HG02885 (cell line): ENCODE results near the gene BCAP31.
"Not testable (repeated sequence)": the region's sequence is repeated elsewhere in the genome, so short reads cannot be mapped to it uniquely, and the experiment has no call there.

ENCODE experiments used
- ATAC-seq: cut with Tn5 transposase; IDR thresholded peaks from one replicate; pipeline ENCODE4 v1.9.1; 2021; ENCODE audit warnings: mild to moderate bottlenecking; ENCODE audit not compliant: unreplicated experiment, poor library complexity

BCAP31 gene

DNA sequence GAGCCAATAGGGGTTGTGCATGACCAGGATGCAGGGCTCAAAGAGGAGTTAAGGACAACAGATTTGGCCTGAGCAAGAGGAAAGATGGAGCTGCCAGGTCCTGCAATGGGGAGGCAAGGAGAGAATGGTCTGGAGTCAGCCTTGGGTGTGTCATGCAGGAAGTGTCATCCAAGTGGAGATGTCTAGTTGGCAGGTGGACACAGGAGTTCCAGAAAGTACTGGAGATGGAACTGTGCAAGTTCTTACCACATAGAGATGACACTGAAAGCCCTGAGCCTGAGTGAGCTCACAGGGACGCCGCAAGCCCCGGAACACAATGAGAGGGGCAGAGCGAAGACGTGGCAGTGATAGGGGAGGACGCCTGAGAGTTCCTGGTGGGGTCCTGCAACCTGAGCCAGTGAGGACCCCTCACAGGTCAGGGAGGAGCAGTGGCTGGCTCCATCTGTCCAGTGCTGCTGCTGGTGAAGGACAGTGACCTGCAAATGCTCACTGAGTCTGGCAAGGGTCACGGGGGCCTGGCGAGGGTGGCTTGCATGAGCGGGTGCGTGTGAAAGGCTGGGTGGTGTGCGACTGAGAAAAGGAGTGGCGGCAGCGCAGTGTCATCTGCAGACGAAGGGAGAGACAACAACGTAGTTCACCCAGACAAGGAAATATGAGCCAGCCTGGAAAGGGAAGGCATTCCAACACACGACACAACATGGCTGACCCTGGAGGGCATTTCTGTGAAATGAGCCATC is 27.0 kb downstream of the BCAP31 start:
- not testable (repeated sequence) for ATAC-seq

DNA sequence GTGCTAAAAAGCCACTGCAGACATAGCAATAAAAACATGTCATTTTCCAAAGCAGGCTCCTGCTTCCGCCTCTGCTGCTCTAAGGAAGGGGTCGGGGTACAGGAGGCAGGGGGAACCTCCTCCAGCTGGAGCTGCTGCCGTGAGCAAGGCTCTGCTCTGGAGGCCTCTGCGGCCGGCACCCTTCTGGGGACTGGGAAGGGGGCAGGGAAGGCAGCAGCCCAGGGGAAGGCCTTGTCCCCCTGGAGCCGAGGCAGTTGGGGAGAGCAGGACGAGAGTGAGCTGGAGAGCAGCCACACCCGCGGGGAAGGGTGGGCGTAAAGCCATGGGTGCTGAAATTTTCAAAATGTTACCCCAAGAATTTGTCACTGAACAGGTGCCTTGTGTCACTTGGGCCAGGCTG is 27.6 kb downstream of the BCAP31 start:
- ATAC-seq = not testable (repeated sequence)

DNA sequence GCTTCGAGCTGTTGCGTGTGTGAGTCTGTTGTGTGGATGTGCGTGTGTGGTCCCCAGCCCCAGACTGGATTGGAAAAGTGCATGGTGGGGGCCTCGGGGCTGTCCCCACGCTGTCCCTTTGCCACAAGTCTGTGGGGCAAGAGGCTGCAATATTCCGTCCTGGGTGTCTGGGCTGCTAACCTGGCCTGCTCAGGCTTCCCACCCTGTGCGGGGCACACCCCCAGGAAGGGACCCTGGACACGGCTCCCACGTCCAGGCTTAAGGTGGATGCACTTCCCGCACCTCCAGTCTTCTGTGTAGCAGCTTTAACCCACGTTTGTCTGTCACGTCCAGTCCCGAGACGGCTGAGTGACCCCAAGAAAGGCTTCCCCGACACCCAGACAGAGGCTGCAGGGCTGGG is 28.1 kb downstream of the BCAP31 start:
- no peak for ATAC-seq

DNA sequence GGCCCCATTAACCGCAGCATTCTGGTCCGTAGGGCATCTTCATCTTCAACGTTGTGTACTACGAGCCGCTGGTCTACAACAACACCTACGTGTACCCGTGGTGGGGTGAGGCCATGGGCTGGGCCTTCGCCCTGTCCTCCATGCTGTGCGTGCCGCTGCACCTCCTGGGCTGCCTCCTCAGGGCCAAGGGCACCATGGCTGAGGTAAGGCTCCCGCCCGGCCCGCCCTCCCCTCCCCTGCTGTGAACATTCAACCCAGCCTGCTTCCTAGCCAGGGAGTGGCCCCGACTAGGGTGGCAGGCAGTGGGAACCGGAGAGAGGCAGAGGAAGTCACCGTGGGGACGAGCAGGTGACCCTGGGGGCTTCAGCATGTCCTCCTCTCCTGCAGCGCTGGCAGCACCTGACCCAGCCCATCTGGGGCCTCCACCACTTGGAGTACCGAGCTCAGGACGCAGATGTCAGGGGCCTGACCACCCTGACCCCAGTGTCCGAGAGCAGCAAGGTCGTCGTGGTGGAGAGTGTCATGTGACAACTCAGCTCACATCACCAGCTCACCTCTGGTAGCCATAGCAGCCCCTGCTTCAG is 29.4 kb downstream of the BCAP31 start:
- ATAC-seq = no peak

DNA sequence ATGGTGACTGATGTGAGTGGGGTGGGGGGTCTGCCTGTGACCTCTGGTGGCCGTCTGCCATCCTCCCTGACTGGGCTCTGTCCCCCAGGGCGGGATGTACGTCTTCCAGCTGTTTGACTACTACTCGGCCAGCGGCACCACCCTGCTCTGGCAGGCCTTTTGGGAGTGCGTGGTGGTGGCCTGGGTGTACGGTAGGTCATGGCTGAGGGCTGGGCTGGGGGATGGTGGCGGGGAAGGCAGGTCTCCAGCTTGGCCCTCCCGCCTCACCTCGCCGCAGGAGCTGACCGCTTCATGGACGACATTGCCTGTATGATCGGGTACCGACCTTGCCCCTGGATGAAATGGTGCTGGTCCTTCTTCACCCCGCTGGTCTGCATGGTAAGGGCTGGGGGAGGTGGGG is 29.9 kb downstream of the BCAP31 start:
- ATAC-seq = not testable (repeated sequence)

DNA sequence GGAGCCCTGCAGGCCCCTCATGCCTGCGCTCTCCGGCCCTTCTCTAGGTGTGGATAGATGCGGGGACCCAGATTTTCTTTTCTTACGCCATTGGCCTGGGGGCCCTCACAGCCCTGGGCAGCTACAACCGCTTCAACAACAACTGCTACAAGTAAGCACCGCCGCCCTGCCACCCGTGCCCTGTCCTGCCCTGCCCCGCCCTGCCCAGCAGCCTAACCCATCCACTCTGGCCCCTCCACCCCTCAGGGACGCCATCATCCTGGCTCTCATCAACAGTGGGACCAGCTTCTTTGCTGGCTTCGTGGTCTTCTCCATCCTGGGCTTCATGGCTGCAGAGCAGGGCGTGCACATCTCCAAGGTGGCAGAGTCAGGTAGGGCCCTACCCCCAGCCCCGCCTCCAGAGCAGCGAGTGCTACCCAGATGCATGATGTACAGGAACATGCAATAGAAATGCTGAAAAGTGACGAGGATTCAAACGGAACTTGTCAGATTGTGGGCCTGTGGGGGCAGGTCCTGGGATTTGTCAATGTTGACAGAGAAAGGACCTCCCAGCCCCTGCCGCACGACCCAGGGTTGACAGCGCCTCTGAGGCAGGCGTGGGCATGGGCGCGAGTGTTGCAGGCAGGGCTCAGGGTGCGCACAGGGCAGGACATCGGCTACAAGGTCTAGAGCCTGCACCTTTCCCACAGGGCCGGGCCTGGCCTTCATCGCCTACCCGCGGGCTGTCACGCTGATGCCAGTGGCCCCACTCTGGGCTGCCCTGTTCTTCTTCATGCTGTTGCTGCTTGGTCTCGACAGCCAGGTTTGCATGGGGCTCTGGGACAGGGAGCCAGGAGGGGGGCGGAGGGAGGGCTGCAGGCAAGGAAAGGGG is 30.7 kb downstream of the BCAP31 start:
- no peak for ATAC-seq

DNA sequence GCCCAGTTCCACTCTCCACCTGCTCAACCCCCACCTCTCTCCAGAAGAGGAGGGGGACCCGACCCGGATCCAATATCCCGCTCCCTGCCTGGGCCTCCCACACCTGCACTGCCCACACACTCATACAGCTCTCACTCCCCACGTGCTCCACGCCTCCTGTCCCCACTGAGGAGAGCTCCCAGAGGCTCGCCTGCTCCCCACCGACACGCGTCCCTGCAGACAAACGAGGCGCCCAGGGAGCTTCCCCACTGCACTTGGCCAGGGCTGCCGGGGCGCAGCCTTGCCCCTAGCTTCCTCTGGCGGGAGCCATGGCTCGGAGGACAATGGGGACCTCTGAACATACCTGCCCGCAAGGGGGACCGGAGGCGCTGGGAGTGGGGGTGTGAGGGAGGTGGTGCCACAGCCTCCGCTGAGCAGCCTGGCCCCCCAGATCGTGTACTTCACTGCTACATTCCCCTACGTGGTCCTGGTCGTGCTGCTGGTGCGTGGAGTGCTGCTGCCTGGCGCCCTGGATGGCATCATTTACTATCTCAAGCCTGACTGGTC is 31.5 kb downstream of the BCAP31 start:
- ATAC-seq = no peak

DNA sequence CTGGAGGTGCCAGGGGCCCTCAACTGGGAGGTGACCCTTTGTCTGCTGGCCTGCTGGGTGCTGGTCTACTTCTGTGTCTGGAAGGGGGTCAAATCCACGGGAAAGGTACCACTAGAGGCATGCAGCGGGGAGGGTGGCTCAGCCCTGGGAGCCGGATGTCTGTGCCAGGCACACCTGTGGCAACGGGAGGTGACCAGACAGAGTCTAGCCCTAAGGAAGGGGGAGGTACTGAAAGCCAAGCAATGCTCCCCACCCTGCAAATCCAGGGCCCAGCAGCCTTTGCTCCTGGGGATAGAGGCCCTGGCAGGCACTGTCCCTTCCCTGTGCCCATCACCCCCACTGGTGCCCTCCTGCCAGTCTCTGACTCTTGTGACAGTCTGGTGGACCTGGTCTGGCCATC is 32.2 kb downstream of the BCAP31 start:
- ATAC-seq = no peak

DNA sequence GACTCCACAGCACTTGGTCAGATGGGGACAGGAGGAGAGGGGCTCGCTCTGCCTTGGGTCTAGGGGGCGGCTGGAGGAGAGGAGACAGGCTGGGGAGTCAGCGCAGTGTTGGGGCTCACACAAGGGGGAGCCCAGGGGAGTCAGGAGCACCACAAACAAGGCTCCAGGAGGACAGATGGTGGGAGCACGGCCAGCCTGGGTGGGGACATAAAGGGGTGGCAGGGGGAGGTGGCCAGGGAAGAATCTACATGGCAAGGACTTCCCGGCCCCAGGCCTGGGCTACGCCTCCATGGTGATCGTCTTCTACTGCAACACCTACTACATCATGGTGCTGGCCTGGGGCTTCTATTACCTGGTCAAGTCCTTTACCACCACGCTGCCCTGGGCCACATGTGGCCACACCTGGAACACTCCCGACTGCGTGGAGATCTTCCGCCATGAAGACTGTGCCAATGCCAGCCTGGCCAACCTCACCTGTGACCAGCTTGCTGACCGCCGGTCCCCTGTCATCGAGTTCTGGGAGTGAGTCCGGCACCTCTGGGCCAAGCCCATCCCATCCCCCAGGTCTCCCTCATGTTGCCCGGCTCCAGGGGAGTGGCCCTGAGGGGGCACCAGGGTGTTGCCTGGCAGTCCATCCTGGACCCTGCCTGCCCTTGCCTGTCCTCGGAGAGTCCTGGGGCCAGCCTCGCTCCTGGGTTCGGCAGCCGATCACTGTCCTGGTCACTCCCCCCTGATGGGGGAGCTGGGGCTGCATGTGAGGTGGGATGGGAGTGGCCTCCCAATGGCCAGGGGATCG is 33.0 kb downstream of the BCAP31 start:
- not testable (repeated sequence) for ATAC-seq

DNA sequence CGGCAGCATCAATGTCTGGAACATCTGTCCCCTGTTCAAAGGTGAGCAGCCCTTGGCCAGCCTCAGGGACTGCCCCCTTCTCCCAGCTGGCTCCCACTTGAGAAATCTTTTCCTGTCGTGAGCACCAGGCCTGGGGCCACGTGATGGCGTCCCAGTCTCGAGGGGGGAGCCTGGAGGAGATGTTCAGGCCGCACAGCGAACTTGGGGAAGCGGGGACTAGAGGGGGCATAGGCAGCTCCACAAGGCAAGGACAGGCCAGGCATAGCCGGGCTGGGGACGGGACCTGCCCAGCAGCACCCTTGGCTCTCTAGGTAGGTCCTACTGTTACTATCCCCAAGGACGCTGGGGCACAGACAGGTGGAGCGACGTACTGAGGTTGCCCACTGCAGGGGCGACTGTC is 33.7 kb downstream of the BCAP31 start:
- ATAC-seq = no peak

DNA sequence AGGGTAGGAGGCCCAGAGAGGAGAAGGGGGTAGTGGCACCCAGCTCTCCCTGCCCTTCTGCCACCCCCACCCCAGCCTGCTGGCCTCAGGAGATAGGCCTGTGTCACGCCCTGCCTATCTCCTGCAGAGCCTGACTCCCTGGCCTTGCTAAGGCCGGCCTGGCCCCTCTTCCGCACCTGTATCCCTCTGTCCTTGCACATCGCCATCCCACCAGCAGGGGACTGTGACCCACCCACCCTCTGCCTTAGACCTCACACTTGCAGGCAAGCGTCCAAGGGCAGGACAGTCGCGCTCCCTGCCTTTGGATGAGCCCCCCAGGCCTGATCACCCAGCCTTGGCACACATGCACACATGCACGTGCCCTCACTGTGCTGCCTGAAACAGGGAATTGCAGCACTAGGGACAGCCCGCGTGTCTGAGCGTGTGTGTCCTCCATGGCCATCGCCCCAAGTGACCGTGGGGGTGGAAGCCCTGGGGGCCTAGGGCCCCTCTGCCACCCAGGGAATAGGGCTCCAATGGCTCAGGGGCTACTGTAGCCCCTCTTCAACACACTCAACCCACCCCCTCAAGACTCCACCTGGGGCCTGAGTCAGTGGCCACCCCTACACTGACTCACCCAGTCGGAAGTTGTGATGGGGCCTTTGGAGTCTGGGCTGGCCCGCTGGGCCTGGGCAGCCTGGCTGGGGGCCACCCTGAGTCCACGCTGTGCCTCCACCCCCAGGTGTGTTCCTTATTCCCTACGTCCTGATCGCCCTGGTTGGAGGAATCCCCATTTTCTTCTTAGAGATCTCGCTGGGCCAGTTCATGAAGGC is 34.3 kb downstream of the BCAP31 start:
- no peak for ATAC-seq

DNA sequence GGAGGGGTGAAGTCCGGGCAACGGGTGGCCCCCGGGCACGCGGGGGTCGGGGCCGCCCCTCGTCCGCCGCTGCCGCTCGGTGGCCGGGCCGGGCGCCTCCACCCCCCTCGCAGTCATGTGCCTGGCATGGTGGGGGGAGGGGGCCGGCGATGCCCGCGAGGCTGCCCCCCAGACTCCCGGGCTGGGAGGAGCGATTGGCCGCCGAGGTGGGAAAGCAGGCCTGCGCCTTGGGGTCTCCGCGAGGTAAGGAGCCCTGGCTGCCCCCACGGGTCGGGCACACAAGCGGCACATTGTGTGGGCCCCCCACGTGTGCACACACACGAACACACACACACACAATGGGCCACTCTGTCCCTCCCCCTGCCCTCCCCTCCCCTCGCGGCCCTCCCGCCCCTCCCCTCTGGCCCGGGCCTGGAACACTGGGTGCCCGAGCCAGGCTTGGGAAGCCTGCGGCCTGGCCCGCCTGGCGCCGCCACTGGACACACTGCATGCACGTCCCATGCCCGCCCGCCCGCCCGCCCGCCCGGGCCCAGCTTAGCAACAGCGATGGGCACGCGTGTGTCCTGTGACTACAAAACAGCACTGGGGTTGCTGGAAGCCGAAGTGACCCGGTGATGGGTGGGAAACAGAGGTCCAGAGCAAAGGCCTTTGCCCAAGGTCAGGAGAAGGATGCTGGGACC is 35.1 kb downstream of the BCAP31 start:
- no peak for ATAC-seq

DNA sequence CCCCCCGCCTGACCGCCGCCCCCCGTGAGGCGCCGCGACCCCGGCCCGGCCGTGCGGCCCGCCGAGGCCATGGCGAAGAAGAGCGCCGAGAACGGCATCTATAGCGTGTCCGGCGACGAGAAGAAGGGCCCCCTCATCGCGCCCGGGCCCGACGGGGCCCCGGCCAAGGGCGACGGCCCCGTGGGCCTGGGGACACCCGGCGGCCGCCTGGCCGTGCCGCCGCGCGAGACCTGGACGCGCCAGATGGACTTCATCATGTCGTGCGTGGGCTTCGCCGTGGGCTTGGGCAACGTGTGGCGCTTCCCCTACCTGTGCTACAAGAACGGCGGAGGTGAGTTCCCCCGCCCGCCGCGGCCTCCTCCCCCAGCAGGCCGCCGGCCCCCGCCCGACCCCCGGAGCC is 35.7 kb downstream of the BCAP31 start:
- no peak for ATAC-seq

DNA sequence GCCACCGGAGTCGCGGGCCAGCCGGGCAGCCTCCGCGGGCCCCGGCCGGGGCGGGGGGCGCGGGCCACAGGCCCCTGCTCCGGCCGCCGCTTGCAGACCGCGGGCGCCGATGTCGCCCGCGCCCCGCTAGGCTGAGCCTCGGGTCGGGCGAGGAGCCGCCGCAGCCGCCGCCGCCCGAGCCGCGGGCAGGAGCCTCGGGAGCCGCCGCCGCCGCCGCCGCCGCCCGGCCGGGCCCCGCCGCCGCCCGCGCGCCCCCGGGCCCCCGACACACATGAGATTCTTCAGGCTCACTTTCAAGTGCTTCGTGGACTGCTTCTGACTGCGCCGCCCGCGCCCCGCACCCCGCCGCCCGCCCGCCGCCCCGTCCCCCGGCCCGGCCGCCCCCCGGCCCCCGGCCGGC is 36.1 kb downstream of the BCAP31 start:
- ATAC-seq = no peak

DNA sequence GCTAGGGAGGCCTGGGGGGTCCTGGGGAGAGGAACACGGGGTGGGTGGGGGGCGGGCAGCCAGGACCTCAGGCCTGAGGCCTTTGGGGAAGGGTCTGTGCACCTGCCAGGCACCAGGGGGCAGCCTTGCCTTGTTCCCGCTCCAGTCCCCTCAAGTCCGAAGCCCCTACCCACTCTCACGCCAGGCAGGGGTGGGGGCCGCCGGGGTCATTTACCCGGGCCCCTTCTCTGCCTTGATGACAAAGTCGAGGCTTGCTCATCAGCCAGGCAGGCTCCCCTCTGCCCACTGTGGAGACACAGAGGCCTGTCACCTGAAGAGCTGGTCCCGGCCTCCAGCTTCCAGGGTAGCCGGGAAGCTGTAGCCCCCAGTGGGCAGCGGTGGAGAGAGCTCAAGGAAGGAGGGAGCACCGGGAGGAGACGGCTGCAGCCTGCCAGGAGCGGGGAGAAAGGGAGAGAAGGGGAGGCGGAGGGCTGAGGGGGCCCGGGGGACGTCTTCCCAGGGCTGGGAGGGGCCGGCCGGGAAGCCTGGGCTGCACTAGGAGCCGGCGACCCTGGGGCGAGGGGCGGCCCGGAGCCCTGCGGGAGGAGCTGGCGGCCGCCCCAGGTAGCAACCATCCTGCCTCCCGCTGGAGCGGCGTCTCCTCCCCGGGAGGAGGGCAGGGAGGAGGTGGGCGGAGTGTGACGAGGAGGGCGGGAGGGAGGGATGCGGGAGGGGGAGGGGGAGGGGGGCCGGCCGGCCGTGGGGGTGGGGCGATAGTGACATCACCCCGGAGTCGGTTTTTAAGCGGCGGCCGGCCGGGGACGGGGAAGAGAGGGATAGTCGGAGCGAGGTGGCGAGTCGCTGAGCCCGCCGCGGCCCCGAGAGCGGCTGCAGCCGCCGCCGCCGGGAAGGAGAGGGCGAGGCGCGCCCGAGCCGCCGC is 36.8 kb downstream of the BCAP31 start, which contains the start of gene SLC6A8:
Gene SLC6A8, plus strand, starts transcription at position 806 of the 919 bp plus-strand sequence. CDS start 649 bp downstream, outside the sequence.
- no peak for ATAC-seq

DNA sequence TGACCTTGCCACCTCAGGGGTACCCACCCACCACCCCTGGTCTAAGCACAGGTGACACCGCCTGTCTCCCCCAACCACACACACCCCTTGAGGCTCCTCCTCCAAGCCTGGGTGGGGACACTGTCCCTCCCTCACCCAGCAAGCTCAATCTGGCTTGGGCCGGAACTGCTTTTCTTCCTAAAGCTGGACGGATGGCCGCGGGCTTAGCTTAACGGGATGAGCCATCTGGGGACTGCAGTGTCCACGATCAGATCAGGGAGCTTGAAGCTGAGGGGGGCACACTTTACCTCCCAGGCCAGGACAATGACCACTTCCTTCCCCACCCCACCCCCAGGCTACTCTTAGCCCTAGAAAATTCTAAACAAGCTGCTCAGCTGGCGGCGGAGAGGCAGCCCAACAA is 37.5 kb downstream of the BCAP31 start:
- no peak for ATAC-seq

DNA sequence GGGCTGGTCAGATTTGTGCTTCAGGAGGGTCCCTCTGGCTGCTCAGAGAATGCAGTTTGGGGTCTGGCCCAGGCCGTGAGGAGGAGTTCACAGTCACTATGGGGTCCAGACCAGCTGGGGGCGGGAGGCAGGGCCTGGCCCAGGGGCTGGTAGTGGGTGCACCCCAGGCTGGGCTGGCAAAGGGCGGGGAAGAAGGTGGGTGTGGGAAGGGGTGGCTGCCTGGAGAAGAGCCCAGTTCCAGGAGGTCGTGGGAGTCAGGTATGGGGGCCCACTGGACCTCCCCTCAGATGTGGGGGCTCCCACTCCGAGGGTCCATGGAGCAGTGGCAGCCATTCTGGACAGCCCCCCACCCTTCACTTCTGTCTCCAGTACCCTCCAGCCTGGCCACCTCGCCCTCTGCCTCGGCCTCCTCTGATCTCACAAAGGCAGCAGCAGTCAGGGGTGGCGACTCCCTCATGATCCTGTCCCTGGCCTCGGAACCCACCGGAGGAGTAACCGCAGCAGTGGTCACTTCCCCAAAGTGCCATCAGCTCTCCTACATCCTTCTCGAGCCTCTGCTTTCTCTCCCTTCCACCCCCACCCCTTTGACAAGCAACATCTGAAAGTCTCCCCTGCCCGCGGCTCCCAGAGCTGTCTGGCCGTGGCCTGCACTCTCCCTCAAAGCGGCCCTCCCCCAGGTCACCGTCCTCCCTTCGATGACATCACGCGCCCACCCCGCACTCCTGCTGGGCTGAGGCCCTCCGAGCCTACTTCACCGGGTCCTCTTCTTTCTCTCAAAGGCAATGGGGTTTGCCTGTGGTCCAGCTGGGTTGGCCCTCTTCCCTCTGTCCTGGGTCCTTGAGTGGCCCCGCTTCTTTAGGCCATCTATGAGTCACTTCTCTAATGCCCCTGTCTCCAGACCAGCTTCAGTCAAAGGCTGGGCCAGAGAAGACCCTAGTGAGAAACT is 38.2 kb downstream of the BCAP31 start:
- no peak for ATAC-seq
